ENCODE measurements around the gene ZFYVE21. TPM values are rescaled to one million over a fixed set of nuclear protein-coding genes. Genes with fewer than 3 reads are reported as not detected.
A peak's percentile ranks its signal among the peaks of the same experiment; 100 is the strongest.

The ZFYVE21 gene
- total RNA-seq, 4 donors from 2014 or later: 121 to 180 (median 156) TPM

- Histone ChIP-seq H3K36me3 (peaks cover 0 to 8% (median 0%) of the 10 kb centered on the region in 4 donors), H3K4me1 (peaks cover 64 to 79% (median 74%) of the 10 kb centered on the region in 4 donors), H3K27ac (replicated peaks in 1 of 4) (no peak overlapping the region), H3K4me3 (peak overlapping the region; percentile 85 to 99 (median 95)), H3K9me3 (no peaks in the 10 kb centered on the region), H3K27me3 (no peaks in the 10 kb centered on the region)
- intact Hi-C loops (cut with DNase I): no loop called here
- no peak for TF ChIP-seq POLR2AphosphoS5 (IDR thresholded peaks at IDR 0.05)
- TF ChIP-seq, protein P1, sequence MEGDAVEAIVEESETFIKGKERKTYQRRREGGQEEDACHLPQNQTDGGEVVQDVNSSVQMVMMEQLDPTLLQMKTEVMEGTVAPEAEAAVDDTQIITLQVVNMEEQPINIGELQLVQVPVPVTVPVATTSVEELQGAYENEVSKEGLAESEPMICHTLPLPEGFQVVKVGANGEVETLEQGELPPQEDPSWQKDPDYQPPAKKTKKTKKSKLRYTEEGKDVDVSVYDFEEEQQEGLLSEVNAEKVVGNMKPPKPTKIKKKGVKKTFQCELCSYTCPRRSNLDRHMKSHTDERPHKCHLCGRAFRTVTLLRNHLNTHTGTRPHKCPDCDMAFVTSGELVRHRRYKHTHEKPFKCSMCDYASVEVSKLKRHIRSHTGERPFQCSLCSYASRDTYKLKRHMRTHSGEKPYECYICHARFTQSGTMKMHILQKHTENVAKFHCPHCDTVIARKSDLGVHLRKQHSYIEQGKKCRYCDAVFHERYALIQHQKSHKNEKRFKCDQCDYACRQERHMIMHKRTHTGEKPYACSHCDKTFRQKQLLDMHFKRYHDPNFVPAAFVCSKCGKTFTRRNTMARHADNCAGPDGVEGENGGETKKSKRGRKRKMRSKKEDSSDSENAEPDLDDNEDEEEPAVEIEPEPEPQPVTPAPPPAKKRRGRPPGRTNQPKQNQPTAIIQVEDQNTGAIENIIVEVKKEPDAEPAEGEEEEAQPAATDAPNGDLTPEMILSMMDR (IDR thresholded peaks at IDR 0.05): no peak
- WGBS: 69% methylated on average over 16 of the region's 16 CpGs
- no peak for DNase-seq (ENCODE audit: extremely low spot score)
Observed at GRCh38 chr14:103714063-103714724, 1.4 kb upstream of the ZFYVE21 start.

DNA sequence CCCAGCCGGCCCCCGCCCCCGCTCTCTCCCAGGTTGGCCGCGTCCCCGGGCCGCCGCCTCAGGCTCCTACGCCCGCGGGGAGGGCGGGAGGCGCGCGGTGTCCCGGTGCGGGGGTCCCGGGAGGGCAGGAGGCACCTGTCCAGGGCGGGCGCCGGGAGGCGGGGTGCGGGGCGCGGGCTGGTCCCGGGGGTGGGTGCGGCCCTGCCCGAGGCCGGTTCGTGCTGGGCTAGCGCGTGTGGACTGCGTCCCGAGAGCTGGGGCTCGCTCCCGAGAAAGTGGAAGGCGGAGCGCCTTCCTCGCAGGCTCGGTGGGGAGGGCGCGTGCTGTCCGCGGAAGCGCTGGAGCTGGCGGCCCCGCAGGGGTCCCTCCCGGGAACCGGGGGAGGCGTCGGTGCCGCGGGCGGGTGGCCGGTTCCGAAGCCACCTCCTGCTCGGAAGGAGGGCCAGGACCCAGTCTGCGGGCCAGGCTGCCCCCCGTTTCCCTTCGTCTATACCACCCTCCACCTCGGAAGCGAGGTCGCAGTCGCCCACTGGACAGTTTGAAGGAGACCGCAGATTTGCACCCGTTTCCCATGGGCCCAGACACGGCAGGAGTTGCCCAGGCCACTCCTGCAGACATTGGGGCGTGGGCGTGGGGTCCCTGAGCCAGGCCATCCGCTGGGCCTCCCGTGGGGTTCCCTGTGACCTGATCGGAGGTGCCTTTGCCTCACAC, 636 bp downstream of the ZFYVE21 start:
- no peaks in the 10 kb centered on the region for H3K9me3 ChIP-seq
- DNase-seq (ENCODE audit: extremely low spot score): no peak
- H3K36me3 ChIP-seq: peaks cover 0 to 2% (median 0%) of the 10 kb centered on the region in 4 donors
- peak overlapping the region; percentile 85 to 99 (median 95) for H3K4me3 ChIP-seq
- TF ChIP-seq POLR2A (IDR thresholded peaks at IDR 0.05; ENCODE audit: low read depth): no peak
- TF ChIP-seq POLR2AphosphoS5 (IDR thresholded peaks at IDR 0.05): peak in 1 of 2 donors; percentile 9
- H3K4me1 ChIP-seq: peaks cover 59 to 90% (median 87%) of the 10 kb centered on the region in 4 donors
- 5% methylated on average over 23 of the region's 72 CpGs for WGBS
- intact Hi-C loops (cut with DNase I): no loop called here
- H3K27me3 ChIP-seq: no peaks in the 10 kb centered on the region
- peak overlapping the region; percentile 89 to 98 (median 93) for H3K27ac ChIP-seq (replicated peaks in 1 of 4)

DNA sequence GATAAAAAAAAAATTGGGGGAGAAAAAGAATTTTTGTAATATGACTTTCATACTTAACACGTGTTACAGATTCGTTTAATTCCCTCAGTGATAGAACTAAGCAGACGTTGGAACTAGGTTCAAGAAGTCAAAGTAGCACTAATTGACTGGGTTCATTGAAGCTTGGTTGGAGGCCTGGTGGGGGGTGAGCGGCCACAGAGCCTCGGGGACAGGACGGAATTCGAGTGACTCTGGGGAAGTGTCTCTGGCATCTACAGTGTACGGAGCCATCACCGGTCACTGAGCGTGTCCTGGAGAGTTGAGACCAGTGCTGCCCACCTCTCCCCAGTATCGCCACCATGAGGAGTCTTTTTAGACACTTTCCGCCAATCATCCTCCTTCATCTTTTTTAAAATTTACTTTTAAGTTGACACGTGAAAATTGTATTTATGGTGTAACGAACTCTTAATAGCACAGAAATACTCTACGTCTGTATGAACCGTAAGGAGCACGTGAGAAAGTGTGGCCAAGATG, 1.3 kb downstream of the ZFYVE21 start:
- Histone ChIP-seq H3K27me3 (no peaks in the 10 kb centered on the region), H3K4me3 (peak overlapping the region; percentile 85 to 99 (median 95)), H3K9me3 (no peaks in the 10 kb centered on the region), H3K4me1 (peaks cover 52 to 90% (median 87%) of the 10 kb centered on the region in 4 donors), H3K36me3 (peaks cover 0 to 2% (median 0%) of the 10 kb centered on the region in 4 donors), H3K27ac (replicated peaks in 1 of 4) (peak overlapping the region; percentile 89 to 98 (median 93))
- TF ChIP-seq POLR2A (IDR thresholded peaks at IDR 0.05; ENCODE audit: low read depth) (no peak), POLR2AphosphoS5 (IDR thresholded peaks at IDR 0.05) (no peak), EP300 (IDR thresholded peaks at IDR 0.05) (no peak)
- TF ChIP-seq, protein P1 (IDR thresholded peaks at IDR 0.05): no peak
- WGBS: 81% methylated on average over 17 of the region's 17 CpGs
- no peak for DNase-seq (ENCODE audit: extremely low spot score)
- intact Hi-C loops (cut with DNase I): no loop called here

GRCh38 chr14:103718572-103718971, 3.0 kb downstream of the ZFYVE21 start:
- no peak for DNase-seq (ENCODE audit: extremely low spot score)
- Histone ChIP-seq H3K27me3 (no peaks in the 10 kb centered on the region), H3K4me1 (peaks cover 52 to 90% (median 88%) of the 10 kb centered on the region in 4 donors), H3K36me3 (peaks cover 0 to 2% (median 0%) of the 10 kb centered on the region in 4 donors), H3K4me3 (peak overlapping the region; percentile 18 to 95 (median 29)), H3K27ac (replicated peaks in 1 of 4) (peak overlapping the region; percentile 61 to 90 (median 74)), H3K9me3 (no peaks in the 10 kb centered on the region)
- WGBS: 27% methylated on average over 15 of the region's 16 CpGs
- intact Hi-C loops (cut with DNase I): no loop called here
- TF ChIP-seq POLR2A (IDR thresholded peaks at IDR 0.05; ENCODE audit: low read depth) (no peak), POLR2AphosphoS5 (IDR thresholded peaks at IDR 0.05) (peak; percentile 59 to 86)

- Histone ChIP-seq H3K9me3 (no peaks in the 10 kb centered on the region), H3K27ac (replicated peaks in 1 of 4) (peak overlapping the region; percentile 40 to 90 (median 73)), H3K36me3 (peaks cover 0 to 2% (median 0%) of the 10 kb centered on the region in 4 donors), H3K4me3 (no peak overlapping the region), H3K4me1 (peaks cover 54 to 90% (median 89%) of the 10 kb centered on the region in 4 donors), H3K27me3 (no peaks in the 10 kb centered on the region)
- DNase-seq (ENCODE audit: extremely low spot score): no peak
- intact Hi-C loops (cut with DNase I): no loop called here
- TF ChIP-seq POLR2A (IDR thresholded peaks at IDR 0.05; ENCODE audit: low read depth) (no peak), EP300 (IDR thresholded peaks at IDR 0.05) (no peak), POLR2AphosphoS5 (IDR thresholded peaks at IDR 0.05) (no peak)
- TF ChIP-seq, protein P1 (IDR thresholded peaks at IDR 0.05): no peak
- 89% methylated on average over 8 of the region's 8 CpGs for whole genome bisulfite sequencing
Observed at GRCh38 chr14:103719751-103720150, 4.1 kb downstream of the ZFYVE21 start.
